CD4-positive, alpha-beta T cell treated with Interleukin-6 for 4 hours (primary cell): Measurements from ENCODE around the gene YIF1B.

ENCODE experiments used
- DNase-seq: peaks from one replicate; pipeline ENCODE4 v3.0.0-alpha.2; 2020; ENCODE audit warnings: mixed read lengths

The YIF1B gene

GRCh38 chr19:38303517-38304351 is 12.0 kb downstream of the YIF1B start, which contains the start of gene C19orf33:
TSS of gene C19orf33 (plus strand) at chr19:38304251. CDS start at chr19:38304262, 11 bp downstream.
- DNase-seq, result no peak

DNA sequence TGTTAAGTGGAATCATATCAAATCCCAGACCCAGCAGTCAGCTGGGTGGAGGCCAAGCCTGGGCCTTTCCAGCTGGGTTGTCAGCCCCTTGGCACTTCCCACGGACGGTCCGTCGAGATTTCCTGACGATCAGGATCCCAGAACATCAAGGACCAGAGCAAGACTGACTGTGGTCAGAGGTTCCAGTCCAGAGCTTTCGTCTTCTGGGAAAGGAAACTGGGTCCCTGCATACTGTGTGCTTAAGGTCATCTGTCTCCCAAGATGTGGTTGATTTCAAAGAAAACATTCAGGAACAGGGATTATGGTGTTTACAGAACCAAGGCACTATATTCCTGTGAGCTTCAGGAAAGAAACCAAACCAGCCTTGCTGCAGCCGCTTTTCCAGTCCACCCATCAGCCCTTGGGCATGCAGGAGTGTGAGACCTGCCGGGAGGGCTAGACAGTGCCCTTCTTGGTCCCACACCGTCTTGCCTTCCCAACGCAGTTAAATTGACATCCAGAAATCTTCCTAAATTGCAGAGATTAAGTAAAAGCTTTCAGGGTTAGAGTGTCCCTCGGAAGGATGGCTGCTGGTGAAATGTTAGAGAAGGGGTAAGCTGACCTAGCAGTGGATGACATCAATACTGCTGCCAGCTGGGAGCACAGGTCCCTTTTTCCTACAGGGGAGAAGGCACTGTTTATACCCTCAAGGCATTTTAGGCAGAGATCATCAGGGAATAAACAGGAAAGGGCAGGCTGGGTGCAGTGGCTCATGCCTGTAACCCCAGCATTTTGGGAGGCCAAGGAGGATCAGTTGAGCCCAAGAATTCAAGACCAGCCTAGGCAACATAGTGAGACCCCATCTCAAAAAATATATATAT is 16.7 kb downstream of the YIF1B start:
- DNase-seq, result no peak

GRCh38 chr19:38294090-38294489 is 21.7 kb downstream of the YIF1B start:
- DNase-seq, result no peak

DNA sequence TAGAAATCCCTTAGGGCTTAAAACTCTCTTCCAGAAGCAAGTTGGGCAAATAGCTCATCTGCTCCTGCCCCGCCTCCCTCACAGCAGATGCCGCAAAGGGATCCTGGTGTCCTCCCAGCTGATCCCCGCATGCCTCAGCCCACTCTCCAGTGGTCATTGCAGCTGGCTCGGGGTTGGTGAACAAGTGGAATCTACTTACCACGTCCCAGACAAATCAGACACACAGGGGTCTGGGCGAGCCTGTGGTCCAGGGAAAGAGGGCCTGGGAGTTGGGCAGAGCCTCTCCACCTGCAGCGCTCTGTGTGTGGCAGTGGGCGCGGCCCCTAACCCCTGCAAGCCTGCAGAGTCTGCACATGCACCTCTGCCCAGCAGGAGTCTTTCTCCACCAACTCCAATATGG is 22.5 kb downstream of the YIF1B start:
- DNase-seq, result no peak

DNA sequence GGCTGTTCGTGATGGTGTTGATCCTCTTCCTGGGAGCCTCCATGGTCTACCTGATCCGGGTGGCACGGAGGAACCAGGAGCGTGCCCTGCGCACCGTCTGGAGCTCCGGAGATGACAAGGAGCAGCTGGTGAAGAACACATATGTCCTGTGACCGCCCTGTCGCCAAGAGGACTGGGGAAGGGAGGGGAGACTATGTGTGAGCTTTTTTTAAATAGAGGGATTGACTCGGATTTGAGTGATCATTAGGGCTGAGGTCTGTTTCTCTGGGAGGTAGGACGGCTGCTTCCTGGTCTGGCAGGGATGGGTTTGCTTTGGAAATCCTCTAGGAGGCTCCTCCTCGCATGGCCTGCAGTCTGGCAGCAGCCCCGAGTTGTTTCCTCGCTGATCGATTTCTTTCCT is 23.9 kb downstream of the YIF1B start:
- DNase-seq, result no peak

DNA sequence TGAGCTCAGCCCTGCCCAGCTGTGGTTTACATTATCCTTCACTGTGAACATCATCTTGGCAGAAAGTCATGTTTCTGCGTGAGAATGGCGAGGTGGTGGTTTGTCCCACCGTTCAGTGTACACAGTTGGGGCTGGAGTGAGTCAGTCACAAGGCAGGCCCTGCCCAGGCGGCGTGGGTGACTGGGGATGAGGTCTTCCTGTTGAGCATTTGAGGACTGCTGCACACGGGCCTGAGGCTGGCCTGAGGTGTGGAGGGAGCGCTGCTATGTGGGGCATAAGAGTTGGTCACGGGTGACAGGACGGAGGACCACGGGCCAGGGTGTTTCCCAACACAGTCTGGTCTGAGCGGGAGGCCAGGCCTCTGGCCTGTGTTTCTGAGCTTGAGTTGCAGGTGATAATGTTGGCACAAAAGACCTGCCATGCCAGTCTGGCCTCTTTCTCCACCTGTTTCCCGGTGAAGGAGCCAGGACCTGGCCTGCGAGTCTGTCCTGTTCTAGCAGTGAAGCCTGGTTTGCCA is 25.1 kb downstream of the YIF1B start:
- no peak for DNase-seq

GRCh38 chr19:38289955-38290354 is 25.8 kb downstream of the YIF1B start:
- DNase-seq, result no peak

- DNase-seq, result no peak
These were observed 27.5 kb downstream of the YIF1B start for GRCh38 chr19:38288123-38288855.

DNA sequence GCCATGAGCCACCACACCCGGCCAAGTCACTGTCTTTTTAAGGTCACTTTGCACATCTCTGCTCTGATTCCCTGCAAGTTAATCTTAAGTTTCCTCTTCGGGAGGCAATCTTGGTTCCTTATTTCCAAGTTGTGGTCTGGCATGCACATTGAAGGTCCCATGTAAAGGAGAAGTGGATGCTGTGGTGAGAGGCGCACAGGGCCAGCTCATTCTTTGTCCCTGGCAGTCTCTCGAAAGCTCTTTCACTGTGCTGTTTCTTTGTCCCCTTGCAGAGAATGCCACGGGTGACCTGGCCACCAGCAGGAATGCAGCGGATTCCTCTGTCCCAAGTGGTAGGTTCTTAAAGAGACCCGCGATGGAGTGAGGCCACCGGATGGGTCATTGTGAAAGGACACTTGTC is 28.1 kb downstream of the YIF1B start:
- DNase-seq, result no peak

GRCh38 chr19:38285567-38285966 is 30.2 kb downstream of the YIF1B start:
- no peak for DNase-seq

GRCh38 chr19:38284422-38284821 is 31.3 kb downstream of the YIF1B start:
- DNase-seq, result no peak

DNA sequence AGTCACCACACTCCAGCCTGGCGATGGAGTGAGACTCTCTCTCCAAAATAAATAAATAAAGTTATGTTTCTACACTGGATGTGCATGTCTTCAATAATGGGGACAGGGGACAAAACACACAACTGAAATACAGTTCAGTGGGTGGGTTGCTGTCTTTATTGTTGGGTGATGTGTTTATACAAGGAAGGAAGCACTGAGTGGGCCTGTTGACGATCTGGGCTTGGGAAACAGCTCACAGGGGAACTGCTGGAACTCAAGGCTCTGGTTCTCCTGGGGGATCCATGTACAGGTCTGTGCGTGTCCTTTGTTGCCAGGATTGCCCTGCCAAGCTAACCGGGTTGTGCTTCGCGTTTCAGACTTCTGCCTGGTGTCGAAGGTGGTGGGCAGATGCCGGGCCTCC is 32.5 kb downstream of the YIF1B start:
- DNase-seq, result no peak

DNA sequence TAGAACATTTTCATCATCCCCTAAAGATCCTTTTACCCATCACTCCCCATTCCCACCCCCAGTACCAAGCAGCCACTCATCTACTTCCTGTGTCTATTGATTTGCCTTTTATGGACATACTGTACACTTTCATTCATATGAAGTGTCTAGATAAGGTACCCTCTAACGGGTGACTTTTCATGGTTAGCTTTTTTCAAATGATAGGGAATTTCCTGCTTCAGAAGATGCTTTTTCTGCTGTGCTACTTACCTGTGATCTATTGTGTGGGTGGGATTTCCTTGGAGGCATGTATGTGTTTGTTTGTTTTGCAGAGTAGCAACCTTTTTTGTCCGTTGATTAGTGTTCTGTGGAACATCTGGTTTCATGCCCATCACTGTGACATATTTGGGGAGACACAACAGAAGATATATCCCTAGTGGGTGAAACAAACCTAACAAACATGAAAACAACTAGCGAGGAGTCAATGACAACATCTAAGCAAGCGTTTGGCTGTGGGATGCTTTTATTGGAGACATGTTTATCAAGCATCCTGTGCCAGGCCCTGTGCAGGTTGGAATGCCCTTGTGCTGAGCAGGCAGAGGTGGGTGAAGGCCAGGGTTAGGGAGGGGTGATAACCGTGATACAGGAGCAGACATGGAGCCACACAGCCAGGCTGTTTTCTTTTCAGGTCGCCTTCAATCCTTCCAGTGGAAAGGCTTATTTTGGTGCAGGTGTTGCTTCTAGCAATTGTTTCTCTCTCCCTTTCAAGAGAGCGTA is 33.8 kb downstream of the YIF1B start:
- no peak for DNase-seq

DNA sequence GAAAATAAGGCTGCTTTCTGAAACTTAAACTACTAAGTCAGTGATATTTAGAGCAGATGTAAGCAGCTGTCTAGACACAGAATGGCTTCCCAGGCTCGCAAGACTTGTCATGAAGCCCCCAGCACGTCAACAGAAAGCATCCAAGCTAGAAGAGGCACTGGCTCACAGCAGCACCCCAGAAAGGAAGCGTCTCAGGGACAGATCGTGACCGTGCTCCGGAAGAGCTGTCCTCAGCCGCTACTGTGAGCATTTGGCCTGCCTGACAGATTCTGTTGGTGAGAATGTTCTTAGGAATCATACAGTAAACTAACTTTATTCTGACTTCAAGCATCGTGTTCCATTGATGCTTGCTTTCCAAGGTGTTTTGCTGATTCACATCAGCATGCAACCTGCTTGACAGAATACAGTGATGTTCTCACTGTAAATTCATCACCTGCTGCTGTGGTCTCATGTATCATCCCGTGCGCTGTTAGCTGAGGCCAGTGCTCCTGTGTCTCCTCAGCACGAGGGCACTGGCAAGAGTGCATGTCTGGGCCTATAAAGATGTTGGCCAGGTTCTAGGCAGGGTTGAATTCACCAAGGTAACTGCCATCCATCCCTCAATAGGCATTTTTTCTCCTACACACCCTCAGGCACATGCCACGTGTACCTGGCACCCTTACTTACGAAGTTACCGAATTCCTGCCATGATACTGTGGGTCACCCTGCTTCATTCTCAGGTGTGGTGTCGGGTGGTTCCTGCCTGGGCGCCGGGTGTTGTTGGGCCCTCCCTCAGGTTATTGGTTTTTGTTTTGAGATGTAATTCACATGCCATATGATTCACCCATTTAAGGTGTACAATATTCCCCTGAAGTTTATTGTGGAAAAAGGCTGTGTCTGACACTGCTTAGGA is 35.5 kb downstream of the YIF1B start:
- no peak for DNase-seq

DNA sequence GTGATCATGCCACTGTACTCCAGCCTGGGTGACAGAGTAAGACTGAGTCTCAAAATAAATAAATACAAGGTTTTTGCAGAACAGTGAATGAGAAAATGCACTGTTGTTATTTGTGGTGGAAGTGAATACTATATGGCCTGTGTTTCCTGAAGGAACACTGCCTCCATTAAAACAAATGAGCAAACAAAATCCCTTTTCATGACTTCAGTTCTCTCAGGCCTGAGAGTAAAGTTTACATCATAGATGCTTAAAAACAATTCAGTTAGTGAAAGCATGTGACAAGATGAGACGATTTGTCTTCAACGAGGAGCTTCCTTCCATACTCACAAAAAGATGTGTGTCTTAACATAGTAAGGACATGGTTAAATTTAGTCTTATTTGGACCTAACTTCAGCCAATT is 37.0 kb downstream of the YIF1B start:
- DNase-seq, result no peak

DNA sequence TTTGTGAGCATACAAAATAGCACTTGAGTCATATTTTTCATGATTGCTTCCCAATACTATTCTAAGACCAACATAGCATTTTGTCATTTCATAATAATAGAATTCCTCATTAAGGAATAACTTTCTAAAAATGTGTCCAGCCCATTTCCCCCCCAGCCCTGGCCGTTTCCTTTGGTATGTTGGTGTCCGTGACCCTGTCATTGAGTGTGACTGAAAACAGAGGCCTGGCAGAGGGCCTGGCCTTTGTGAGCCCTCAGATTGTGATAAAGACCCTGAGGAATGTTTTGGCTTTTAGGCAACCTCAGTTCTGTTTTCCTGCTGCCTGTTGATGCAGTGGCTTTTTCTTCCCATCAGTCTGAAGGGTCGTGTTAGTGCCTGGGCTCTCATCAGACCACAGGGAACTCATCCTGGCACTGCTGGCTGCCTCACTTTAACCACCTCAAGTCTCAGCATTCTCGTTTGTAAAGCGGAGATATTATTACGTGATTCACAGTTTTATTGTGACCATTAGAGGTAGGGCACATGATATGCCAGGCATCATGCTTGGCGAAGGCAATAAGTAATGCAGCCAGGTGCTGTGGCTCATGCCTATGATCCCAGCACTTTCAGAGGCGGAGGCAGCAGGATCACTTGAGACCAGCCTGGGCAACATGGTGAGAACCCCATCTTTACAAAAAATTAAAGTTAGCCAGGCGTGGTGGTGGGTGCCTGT is 37.6 kb downstream of the YIF1B start:
- DNase-seq, result no peak

DNA sequence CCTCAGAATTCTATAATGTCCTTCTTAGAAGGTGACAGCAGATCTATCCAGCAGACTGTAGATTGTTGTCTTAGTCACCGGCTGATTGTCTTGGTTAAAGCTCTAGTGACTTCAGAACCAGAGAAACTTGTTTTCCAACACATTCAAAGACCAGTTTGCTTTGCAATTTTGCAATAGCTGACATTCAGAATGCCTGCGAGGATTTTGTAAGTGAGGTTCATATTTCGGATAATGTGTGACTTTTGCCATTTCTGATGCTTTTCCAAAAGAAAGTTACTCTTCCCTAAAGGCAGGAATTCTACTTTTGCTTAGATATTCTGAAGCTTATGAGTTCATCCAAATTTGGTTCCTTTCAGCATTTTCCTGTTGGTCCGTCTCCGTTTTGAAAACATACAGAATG is 38.2 kb downstream of the YIF1B start:
- DNase-seq, result no peak

DNA sequence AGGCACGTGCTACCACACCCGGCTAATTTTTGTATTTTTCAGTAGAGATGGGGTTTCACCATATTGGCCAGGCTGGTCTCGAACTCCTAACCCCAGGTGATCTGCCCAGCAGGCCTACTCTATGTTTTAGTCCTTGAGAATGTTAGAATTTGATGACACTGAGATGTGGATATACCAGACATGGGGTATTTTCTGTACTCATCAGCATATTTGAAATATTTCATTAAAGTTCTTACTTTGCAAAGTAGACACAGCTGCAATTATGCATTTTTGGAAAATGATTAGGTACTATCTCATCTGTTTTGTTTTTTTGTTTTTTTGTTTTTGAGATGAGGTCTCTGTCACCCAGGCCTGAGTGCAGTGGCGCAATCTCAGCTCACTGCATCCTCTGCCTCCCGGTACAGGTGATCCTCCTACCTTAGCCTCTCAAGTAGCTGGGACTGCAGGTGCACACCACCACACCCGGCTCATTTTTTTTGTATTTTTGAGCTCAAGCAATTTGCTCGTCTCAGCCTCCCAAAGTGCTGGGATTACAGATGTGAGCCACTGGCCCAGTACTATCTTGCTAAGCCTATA is 38.7 kb downstream of the YIF1B start:
- no peak for DNase-seq

DNA sequence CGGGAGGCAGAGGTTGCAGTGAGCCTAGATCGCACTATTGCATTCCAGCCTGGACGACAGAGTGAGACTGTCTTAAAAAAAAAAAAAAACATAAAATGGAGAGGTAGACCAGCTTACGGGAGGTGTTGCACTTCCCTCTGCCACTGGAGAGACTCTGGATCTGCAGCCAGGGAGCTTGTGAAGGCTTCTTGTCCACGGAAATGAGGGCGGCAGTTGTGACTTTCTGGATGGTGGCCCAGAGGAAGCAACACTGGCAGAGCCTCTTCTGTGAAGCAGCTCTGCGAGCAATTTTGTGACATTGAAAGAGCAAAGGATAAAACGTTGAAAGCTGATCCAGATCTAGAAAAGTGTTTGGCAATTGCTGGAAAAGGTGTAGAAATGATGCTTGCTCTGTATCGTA is 41.0 kb downstream of the YIF1B start:
- DNase-seq, result no peak

DNA sequence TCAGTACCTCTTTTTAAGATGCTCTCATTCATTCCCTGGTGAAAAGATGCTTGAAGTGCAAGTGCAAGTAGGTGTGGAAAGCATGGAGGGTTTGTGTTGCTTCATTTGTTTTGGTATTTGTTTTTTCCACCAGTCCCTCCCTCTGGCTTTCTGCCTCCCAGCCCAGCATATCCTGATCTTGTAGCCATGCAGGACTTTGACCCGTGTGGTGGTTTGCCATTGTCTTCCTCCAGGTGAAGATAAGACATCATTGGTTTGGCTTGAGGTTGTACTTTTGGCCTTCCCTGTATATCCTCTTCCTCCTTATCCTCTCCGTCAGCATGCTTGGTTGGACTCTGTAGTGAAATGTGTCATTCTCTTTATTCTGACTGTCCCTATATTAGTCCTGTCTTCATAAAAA is 42.2 kb downstream of the YIF1B start:
- no peak for DNase-seq
